Measurements from ENCODE around the gene SUOX. TPM values are rescaled to one million over a fixed set of nuclear protein-coding genes. Genes with fewer than 3 reads are reported as not detected.

The SUOX gene
- total RNA-seq, 4 donors from 2014 or later: 18.3 to 29.0 (median 25.3) TPM

GRCh38 chr12:56011509-56012090, 14.5 kb downstream of the SUOX start:
- DNase-seq (ENCODE audit: extremely low spot score): no peak
- H3K9me3 ChIP-seq: no peaks in the 10 kb centered on the region
- H3K27ac ChIP-seq (replicated peaks in 1 of 4): no peak overlapping the region
- no peaks in the 10 kb centered on the region for H3K27me3 ChIP-seq
- TF ChIP-seq POLR2AphosphoS5 (IDR thresholded peaks at IDR 0.05) (no peak), EP300 (IDR thresholded peaks at IDR 0.05) (no peak), POLR2A (IDR thresholded peaks at IDR 0.05; ENCODE audit: low read depth) (no peak), CTCF (IDR thresholded peaks at IDR 0.05) (no peak)
- intact Hi-C loops (cut with DNase I): no loop called here
- H3K4me3 ChIP-seq: no peak overlapping the region
- H3K36me3 ChIP-seq: peaks cover 0 to 18% (median 3%) of the 10 kb centered on the region in 4 donors
- H3K4me1 ChIP-seq: peaks cover 3 to 18% (median 14%) of the 10 kb centered on the region in 4 donors
- WGBS: 94% methylated on average over 2 of the region's 2 CpGs

- peaks cover 0 to 32% (median 5%) of the 10 kb centered on the region in 4 donors for H3K36me3 ChIP-seq
- H3K9me3 ChIP-seq: no peaks in the 10 kb centered on the region
- DNase-seq (ENCODE audit: extremely low spot score): no peak
- TF ChIP-seq CTCF (IDR thresholded peaks at IDR 0.05) (no peak), POLR2A (IDR thresholded peaks at IDR 0.05; ENCODE audit: low read depth) (no peak), POLR2AphosphoS5 (IDR thresholded peaks at IDR 0.05) (no peak), EP300 (IDR thresholded peaks at IDR 0.05) (no peak)
- WGBS: 94% methylated on average over 5 of the region's 5 CpGs
- H3K27me3 ChIP-seq: no peaks in the 10 kb centered on the region
- no peak overlapping the region for H3K27ac ChIP-seq (replicated peaks in 1 of 4)
- H3K4me3 ChIP-seq: no peak overlapping the region
- peaks cover 0 to 5% (median 2%) of the 10 kb centered on the region in 4 donors for H3K4me1 ChIP-seq
- intact Hi-C loops (cut with DNase I): no loop called here
Measured at GRCh38 chr12:56013482-56013881, 16.4 kb downstream of the SUOX start.

GRCh38 chr12:56014205-56014604, 17.1 kb downstream of the SUOX start:
- TF ChIP-seq EP300 (IDR thresholded peaks at IDR 0.05): no peak
- TF ChIP-seq POLR2A (IDR thresholded peaks at IDR 0.05; ENCODE audit: low read depth): no peak
- no peak for TF ChIP-seq CTCF (IDR thresholded peaks at IDR 0.05)
- no peak for TF ChIP-seq POLR2AphosphoS5 (IDR thresholded peaks at IDR 0.05)
- H3K27me3 ChIP-seq: no peaks in the 10 kb centered on the region
- 46% methylated on average over 2 of the region's 2 CpGs for WGBS
- peaks cover 0 to 39% (median 5%) of the 10 kb centered on the region in 4 donors for H3K36me3 ChIP-seq
- no peak overlapping the region for H3K27ac ChIP-seq (replicated peaks in 1 of 4)
- H3K9me3 ChIP-seq: no peaks in the 10 kb centered on the region
- H3K4me1 ChIP-seq: no peaks in the 10 kb centered on the region
- intact Hi-C loops (cut with DNase I): no loop called here
- no peak overlapping the region for H3K4me3 ChIP-seq
- no peak for DNase-seq (ENCODE audit: extremely low spot score)

- no peak overlapping the region for H3K27ac ChIP-seq (replicated peaks in 1 of 4)
- no peak for DNase-seq (ENCODE audit: extremely low spot score)
- H3K36me3 ChIP-seq: peaks cover 0 to 35% (median 7%) of the 10 kb centered on the region in 4 donors
- H3K4me3 ChIP-seq: no peak overlapping the region
- no peaks in the 10 kb centered on the region for H3K9me3 ChIP-seq
- intact Hi-C loops (cut with DNase I): no loop called here
- H3K27me3 ChIP-seq: no peaks in the 10 kb centered on the region
- peaks cover 11 to 28% (median 26%) of the 10 kb centered on the region in 4 donors for H3K4me1 ChIP-seq
- WGBS: 91% methylated on average over 4 of the region's 4 CpGs
- TF ChIP-seq EP300 (IDR thresholded peaks at IDR 0.05) (no peak), POLR2A (IDR thresholded peaks at IDR 0.05; ENCODE audit: low read depth) (no peak), CTCF (IDR thresholded peaks at IDR 0.05) (no peak), POLR2AphosphoS5 (IDR thresholded peaks at IDR 0.05) (no peak)
Measured at GRCh38 chr12:56017181-56017580, 20.1 kb downstream of the SUOX start.

GRCh38 chr12:56018356-56018755, 21.3 kb downstream of the SUOX start:
- TF ChIP-seq POLR2AphosphoS5 (IDR thresholded peaks at IDR 0.05) (no peak), CTCF (IDR thresholded peaks at IDR 0.05) (no peak), EP300 (IDR thresholded peaks at IDR 0.05) (no peak), POLR2A (IDR thresholded peaks at IDR 0.05; ENCODE audit: low read depth) (no peak)
- Histone ChIP-seq H3K9me3 (no peaks in the 10 kb centered on the region), H3K27ac (replicated peaks in 1 of 4) (no peak overlapping the region), H3K4me1 (peaks cover 11 to 32% (median 30%) of the 10 kb centered on the region in 4 donors), H3K4me3 (no peak overlapping the region), H3K27me3 (no peaks in the 10 kb centered on the region), H3K36me3 (peaks cover 0 to 35% (median 7%) of the 10 kb centered on the region in 4 donors)
- intact Hi-C loops (cut with DNase I): no loop called here
- DNase-seq (ENCODE audit: extremely low spot score): no peak
- WGBS: 95% methylated on average over 1 of the region's 1 CpG
